MM.1S (cell line): ENCODE measurements around the gene STEAP4.

Experiments
- DNase-seq: peaks from one replicate; pipeline ENCODE4 v3.0.0-alpha.2; 2015
- H2AFZ ChIP-seq: fragments of 300-600 bp; sonication (generic); 2 replicates; pipeline ENCODE4 v1.6.0; 2016; ENCODE audit warnings: antibody characterized with exemption, low read length
- H3F3A ChIP-seq: fragments of 300-600 bp; sonication (generic); 2 replicates; pipeline ENCODE4 v1.6.1; 2016; ENCODE audit warnings: mild to moderate bottlenecking, antibody characterized with exemption, low read length, moderate library complexity, mixed read lengths; ENCODE audit not compliant: insufficient read depth
- H3K27ac ChIP-seq: fragments of 300-600 bp; sonication (generic); 2 replicates; pipeline ENCODE4 v1.5.1; 2016; ENCODE audit warnings: mild to moderate bottlenecking, low read length
- H3K27me3 ChIP-seq: fragments of 300-600 bp; sonication (generic); replicated peaks from 2 replicates; pipeline ENCODE4 v1.6.0; 2016; ENCODE audit warnings: low read length; ENCODE audit not compliant: insufficient read depth
- H3K36me3 ChIP-seq: fragments of 300-600 bp; sonication (generic); replicated peaks from 2 replicates; pipeline ENCODE4 v1.6.1; 2016; ENCODE audit warnings: mild to moderate bottlenecking, low read length, mixed read lengths; ENCODE audit not compliant: insufficient read depth
- H3K4me1 ChIP-seq: fragments of 300-600 bp; sonication (generic); 2 replicates; pipeline ENCODE4 v1.6.1; 2016; ENCODE audit warnings: low read length, mixed read lengths
- H3K4me2 ChIP-seq: fragments of 300-600 bp; sonication (generic); 2 replicates; pipeline ENCODE4 v1.6.0; 2016; ENCODE audit warnings: low read depth, low read length
- H3K4me3 ChIP-seq: fragments of 300-600 bp; sonication (generic); 2 replicates; pipeline ENCODE4 v1.5.1; 2016; ENCODE audit warnings: low read length, mixed read lengths
- H3K79me2 ChIP-seq: fragments of 300-600 bp; sonication (generic); 2 replicates; pipeline ENCODE4 v1.6.1; 2016; ENCODE audit warnings: mixed run types, low read length, mixed read lengths
- H3K9ac ChIP-seq: fragments of 300-600 bp; sonication (generic); 2 replicates; pipeline ENCODE4 v1.6.1; 2016; ENCODE audit warnings: low read length, mixed read lengths
- H3K9me2 ChIP-seq: fragments of 300-600 bp; sonication (generic); replicated peaks from 2 replicates; pipeline ENCODE4 v1.6.1; 2016; ENCODE audit warnings: mild to moderate bottlenecking, low read length, mixed read lengths; ENCODE audit not compliant: insufficient read depth
- H3K9me3 ChIP-seq: fragments of 300-600 bp; sonication (generic); replicated peaks from 2 replicates; pipeline ENCODE4 v1.6.1; 2016; ENCODE audit warnings: mild to moderate bottlenecking, low read length, mixed read lengths; ENCODE audit not compliant: insufficient read depth
- H4K20me1 ChIP-seq: fragments of 300-600 bp; sonication (generic); 2 replicates; pipeline ENCODE4 v1.6.1; 2016; ENCODE audit warnings: mild to moderate bottlenecking, low read length, moderate library complexity, mixed read lengths; ENCODE audit not compliant: insufficient read depth
- CTCF ChIP-seq: fragments of 300-600 bp; sonication (generic); IDR thresholded peaks from 2 replicates; pipeline ENCODE4 v1.5.1; 2016; ENCODE audit warnings: antibody characterized with exemption, low read length, mixed read lengths
- EZH2 ChIP-seq: fragments of 300-600 bp; sonication (generic); optimal IDR thresholded peaks from 2 replicates; pipeline ENCODE3; 2017; ENCODE audit warnings: low read depth, mild to moderate bottlenecking, antibody characterized with exemption, low read length, mixed read lengths
- EZH2phosphoT487 ChIP-seq: fragments of 300-600 bp; sonication (generic); IDR thresholded peaks from 2 replicates; pipeline ENCODE4 v1.6.1; 2018; ENCODE audit warnings: antibody characterized with exemption, low read length

STEAP4 gene

GRCh38 chr7:88312061-88312663, 5.5 kb upstream of the STEAP4 start:
- Histone ChIP-seq H4K20me1 (no peaks in the 10 kb centered on the region), H3K27me3 (no peaks in the 10 kb centered on the region), H3K4me2 (no peak overlapping the region), H3K9ac (no peak overlapping the region), H3K9me2 (no peaks in the 10 kb centered on the region), H3K36me3 (no peaks in the 10 kb centered on the region), H3K79me2 (no peaks in the 10 kb centered on the region), H3K9me3 (no peaks in the 10 kb centered on the region), H3K4me3 (no peak overlapping the region), H3K27ac (no peak overlapping the region), H3F3A (no peaks in the 10 kb centered on the region), H2AFZ (no peak overlapping the region), H3K4me1 (no peaks in the 10 kb centered on the region)
- no peak for DNase-seq
- TF ChIP-seq EZH2phosphoT487: no peak
- no peak for TF ChIP-seq CTCF
- TF ChIP-seq EZH2: no peak

- Histone ChIP-seq H3K4me1 (no peaks in the 10 kb centered on the region), H3K79me2 (no peaks in the 10 kb centered on the region), H2AFZ (no peak overlapping the region), H3K36me3 (no peaks in the 10 kb centered on the region), H3K9me3 (no peaks in the 10 kb centered on the region), H3K27ac (no peak overlapping the region), H3K4me3 (no peak overlapping the region), H3K9ac (no peak overlapping the region), H3F3A (no peaks in the 10 kb centered on the region), H3K27me3 (no peaks in the 10 kb centered on the region), H3K4me2 (no peak overlapping the region), H3K9me2 (no peaks in the 10 kb centered on the region), H4K20me1 (no peaks in the 10 kb centered on the region)
- no peak for DNase-seq
- no peak for TF ChIP-seq EZH2phosphoT487
- no peak for TF ChIP-seq EZH2
- TF ChIP-seq CTCF: no peak
Measured at GRCh38 chr7:88311675-88312036, 5.0 kb upstream of the STEAP4 start.

DNA sequence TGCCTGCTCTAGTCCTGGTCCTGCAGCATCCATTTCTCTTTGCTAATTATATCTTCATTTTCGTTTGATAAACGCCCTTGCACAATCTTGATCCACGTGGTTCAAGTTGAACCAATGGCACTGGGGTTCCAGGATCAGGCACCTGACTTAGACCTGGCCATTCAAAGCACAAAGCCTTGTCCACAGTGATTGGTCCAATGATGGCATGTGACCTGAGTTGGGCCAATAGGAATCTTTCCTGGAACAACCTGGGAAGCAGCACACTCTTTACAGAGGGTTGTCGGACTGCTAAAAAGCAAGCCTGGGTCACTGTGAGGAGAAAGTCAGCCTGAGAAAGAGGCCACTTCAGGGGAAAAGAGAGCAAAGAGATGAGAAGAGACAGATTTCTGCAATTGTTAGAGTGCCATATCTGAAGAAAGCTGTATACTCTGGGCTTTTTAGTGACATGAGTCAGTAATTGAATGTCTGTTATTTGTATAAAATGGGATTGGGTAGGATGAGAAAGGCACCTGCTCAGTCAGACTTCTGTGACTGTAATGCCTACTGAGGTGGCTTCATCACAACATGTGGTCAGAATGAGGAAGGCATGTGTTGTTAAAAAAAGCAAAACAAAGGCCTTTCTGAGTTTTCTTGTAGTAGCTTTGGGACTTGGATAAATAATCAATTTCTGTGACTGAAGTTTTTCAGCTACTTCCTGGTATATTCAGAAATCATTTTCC, 4.4 kb upstream of the STEAP4 start:
- Histone ChIP-seq H3F3A (no peaks in the 10 kb centered on the region), H3K4me2 (no peak overlapping the region)

More for the DNA sequence above, 4.4 kb upstream of the STEAP4 start:
- Histone ChIP-seq H3K27ac (no peak overlapping the region), H3K4me1 (no peaks in the 10 kb centered on the region), H3K79me2 (no peaks in the 10 kb centered on the region), H3K9ac (no peak overlapping the region), H3K4me3 (no peak overlapping the region), H4K20me1 (no peaks in the 10 kb centered on the region), H3K9me2 (no peaks in the 10 kb centered on the region), H3K36me3 (no peaks in the 10 kb centered on the region), H2AFZ (no peak overlapping the region), H3K9me3 (no peaks in the 10 kb centered on the region), H3K27me3 (no peaks in the 10 kb centered on the region)
- TF ChIP-seq CTCF (no peak), EZH2phosphoT487 (no peak), EZH2 (no peak)
- no peak for DNase-seq
